Right renal cortex interstitium (tissue), 3 donors: Measurements from ENCODE around the gene RREB1. TPM values are rescaled to one million over a fixed set of nuclear protein-coding genes. Genes with fewer than 3 reads are reported as not detected.
A peak's percentile ranks its signal among the peaks of the same experiment; 100 is the strongest.

ENCODE experiments used
- DNase-seq, 3 donors: peaks; one replicate each; pipeline ENCODE4 v3.0.0-alpha.2; 2013; ENCODE audit warnings: low read depth in 3 of 3, low spot score in 2 of 3
- polyA plus RNA-seq, 3 donors: library from polyadenylated mRNA; unstranded; fragments of 120-200 nt; gene quantifications; one replicate each; pipeline ENCODE4 v1.2.1, GENCODE V29; 2013; ENCODE audit not compliant: insufficient read length in 3 of 3

Gene RREB1
- polyA plus RNA-seq, 3 donors, result 17.5 to 19.8 (median 19.3) TPM

- no peak for DNase-seq
Observed at GRCh38 chr6:7241160-7241559, 133.4 kb downstream of the RREB1 start.

- DNase-seq, result peak in 1 of 3 donors; percentile 44
Observed at GRCh38 chr6:7241709-7242645, 134.2 kb downstream of the RREB1 start.

GRCh38 chr6:7242835-7243178 is 135.0 kb downstream of the RREB1 start:
- DNase-seq, result no peak

GRCh38 chr6:7243179-7243981 is 135.6 kb downstream of the RREB1 start:
- peak in 2 of 3 donors; percentile 54 to 61 for DNase-seq

GRCh38 chr6:7245668-7246393 is 138.1 kb downstream of the RREB1 start:
- no peak for DNase-seq

- no peak for DNase-seq
Observed at GRCh38 chr6:7246401-7247178, 138.8 kb downstream of the RREB1 start.

- DNase-seq, result no peak
Observed at GRCh38 chr6:7247179-7247456, 139.4 kb downstream of the RREB1 start.

- DNase-seq, result no peak
Observed at GRCh38 chr6:7247828-7248227, 140.1 kb downstream of the RREB1 start.

GRCh38 chr6:7249391-7249790 is 141.6 kb downstream of the RREB1 start:
- no peak for DNase-seq

- no peak for DNase-seq
Observed at GRCh38 chr6:7249946-7250643, 142.3 kb downstream of the RREB1 start.

- DNase-seq, result no peak
Observed at GRCh38 chr6:7250812-7251211, 143.1 kb downstream of the RREB1 start.

GRCh38 chr6:7251646-7252260 is 144.0 kb downstream of the RREB1 start:
- no peak for DNase-seq

GRCh38 chr6:7252390-7252789 is 144.6 kb downstream of the RREB1 start:
- DNase-seq, result no peak

GRCh38 chr6:7254980-7255835 is 147.4 kb downstream of the RREB1 start:
- no peak for DNase-seq

GRCh38 chr6:7255918-7256317 is 148.2 kb downstream of the RREB1 start:
- no peak for DNase-seq

- no peak for DNase-seq
Observed at GRCh38 chr6:7256785-7257184, 149.0 kb downstream of the RREB1 start.

GRCh38 chr6:7257521-7258230 is 149.9 kb downstream of the RREB1 start:
- no peak for DNase-seq

GRCh38 chr6:7258231-7258763 is 150.5 kb downstream of the RREB1 start:
- DNase-seq, result no peak
